Astrocyte (in vitro differentiated cells and primary cell): Measurements from ENCODE around the gene TLCD2.

Experiments
- EZH2 ChIP-seq: IDR thresholded peaks from 2 replicates; pipeline ENCODE4 v1.6.1; 2012; ENCODE audit warnings: mild to moderate bottlenecking, low read length, inconsistent platforms; ENCODE audit not compliant: insufficient read depth
- TF ChIP-seq, protein P1 (sequence below): IDR thresholded peaks from 2 replicates; pipeline ENCODE4 v1.5.1; 2011; ENCODE audit warnings: low read depth, mild to moderate bottlenecking, inconsistent platforms, low read length, moderate library complexity; ENCODE audit not compliant: insufficient read depth

DNA sequence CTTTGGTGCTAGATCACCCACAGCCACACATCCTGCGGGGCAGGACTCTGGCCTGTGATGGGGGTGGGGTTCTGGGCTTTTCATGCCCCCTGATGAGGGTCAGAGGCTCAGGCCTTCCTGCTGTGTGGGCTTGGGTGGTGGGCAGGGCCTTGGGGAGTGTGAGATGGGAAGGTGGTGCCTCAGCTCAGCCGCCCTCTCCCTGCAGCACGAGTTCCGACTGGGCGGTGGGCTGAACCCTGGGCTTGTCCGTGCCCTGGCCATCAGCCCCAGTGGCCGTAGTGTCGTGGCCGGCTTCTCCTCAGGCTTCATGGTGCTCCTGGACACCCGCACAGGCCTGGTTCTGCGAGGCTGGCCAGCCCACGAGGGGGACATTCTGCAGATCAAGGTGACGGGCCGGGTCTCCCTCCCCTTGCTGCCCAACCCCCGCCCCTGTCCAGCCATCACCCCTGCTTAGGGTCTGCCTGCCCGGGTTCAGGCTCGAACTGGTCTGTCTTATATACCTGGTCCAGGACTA is 25.7 kb upstream of the TLCD2 start:
- TF ChIP-seq, protein P1, sequence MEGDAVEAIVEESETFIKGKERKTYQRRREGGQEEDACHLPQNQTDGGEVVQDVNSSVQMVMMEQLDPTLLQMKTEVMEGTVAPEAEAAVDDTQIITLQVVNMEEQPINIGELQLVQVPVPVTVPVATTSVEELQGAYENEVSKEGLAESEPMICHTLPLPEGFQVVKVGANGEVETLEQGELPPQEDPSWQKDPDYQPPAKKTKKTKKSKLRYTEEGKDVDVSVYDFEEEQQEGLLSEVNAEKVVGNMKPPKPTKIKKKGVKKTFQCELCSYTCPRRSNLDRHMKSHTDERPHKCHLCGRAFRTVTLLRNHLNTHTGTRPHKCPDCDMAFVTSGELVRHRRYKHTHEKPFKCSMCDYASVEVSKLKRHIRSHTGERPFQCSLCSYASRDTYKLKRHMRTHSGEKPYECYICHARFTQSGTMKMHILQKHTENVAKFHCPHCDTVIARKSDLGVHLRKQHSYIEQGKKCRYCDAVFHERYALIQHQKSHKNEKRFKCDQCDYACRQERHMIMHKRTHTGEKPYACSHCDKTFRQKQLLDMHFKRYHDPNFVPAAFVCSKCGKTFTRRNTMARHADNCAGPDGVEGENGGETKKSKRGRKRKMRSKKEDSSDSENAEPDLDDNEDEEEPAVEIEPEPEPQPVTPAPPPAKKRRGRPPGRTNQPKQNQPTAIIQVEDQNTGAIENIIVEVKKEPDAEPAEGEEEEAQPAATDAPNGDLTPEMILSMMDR, result no peak
- no peak for TF ChIP-seq EZH2
